ENCODE measurements around the gene BMP7. TPM values are rescaled to one million over a fixed set of nuclear protein-coding genes. Genes with fewer than 3 reads are reported as not detected.

Gene BMP7
- polyA plus RNA-seq, 1 experiment, result not detected

GRCh38 chr20:57224641-57225138, 41.8 kb downstream of the BMP7 start:
- DNase-seq (ENCODE audit: low read depth), result no peak
- ChIA-PET CTCF (interaction anchor here (1.0 to 2.0 kb wide), 4 partner anchors 15 to 122 kb away, joined by 3 to 4 read pairs (median 3); no protein-coding TSS in a partner anchor), POLR2A (no interaction called here)
- H3K36me3 ChIP-seq (ENCODE audit: control insufficient read depth, insufficient read depth, low read length), result no peaks in the 10 kb centered on the region
- no peak overlapping the region for H3K4me3 ChIP-seq (ENCODE audit: low read depth, low read length)
- TF ChIP-seq, protein P1, sequence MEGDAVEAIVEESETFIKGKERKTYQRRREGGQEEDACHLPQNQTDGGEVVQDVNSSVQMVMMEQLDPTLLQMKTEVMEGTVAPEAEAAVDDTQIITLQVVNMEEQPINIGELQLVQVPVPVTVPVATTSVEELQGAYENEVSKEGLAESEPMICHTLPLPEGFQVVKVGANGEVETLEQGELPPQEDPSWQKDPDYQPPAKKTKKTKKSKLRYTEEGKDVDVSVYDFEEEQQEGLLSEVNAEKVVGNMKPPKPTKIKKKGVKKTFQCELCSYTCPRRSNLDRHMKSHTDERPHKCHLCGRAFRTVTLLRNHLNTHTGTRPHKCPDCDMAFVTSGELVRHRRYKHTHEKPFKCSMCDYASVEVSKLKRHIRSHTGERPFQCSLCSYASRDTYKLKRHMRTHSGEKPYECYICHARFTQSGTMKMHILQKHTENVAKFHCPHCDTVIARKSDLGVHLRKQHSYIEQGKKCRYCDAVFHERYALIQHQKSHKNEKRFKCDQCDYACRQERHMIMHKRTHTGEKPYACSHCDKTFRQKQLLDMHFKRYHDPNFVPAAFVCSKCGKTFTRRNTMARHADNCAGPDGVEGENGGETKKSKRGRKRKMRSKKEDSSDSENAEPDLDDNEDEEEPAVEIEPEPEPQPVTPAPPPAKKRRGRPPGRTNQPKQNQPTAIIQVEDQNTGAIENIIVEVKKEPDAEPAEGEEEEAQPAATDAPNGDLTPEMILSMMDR (IDR thresholded peaks at IDR 0.05; ENCODE audit: insufficient read depth, low read depth, low read length), result no peak
- H3K27me3 ChIP-seq (ENCODE audit: control insufficient read depth, insufficient read depth, low read length), result peaks cover 2% of the 10 kb centered on the region

- TF ChIP-seq, protein P1 (IDR thresholded peaks at IDR 0.05; ENCODE audit: insufficient read depth, low read depth, low read length), result 0 out of 2 replicates have a peak, but pooled peaks have one; percentile 21
- H3K4me3 ChIP-seq (ENCODE audit: low read depth, low read length), result no peak overlapping the region
- CTCF ChIA-PET, result interaction anchor here (0.6 to 2.0 kb wide), 5 partner anchors 15 to 1158 kb away, joined by 3 to 4 read pairs (median 3); no protein-coding TSS in a partner anchor
- no peak for DNase-seq (ENCODE audit: low read depth)
- POLR2A ChIA-PET, result no interaction called here
- H3K36me3 ChIP-seq (ENCODE audit: control insufficient read depth, insufficient read depth, low read length), result no peaks in the 10 kb centered on the region
- H3K27me3 ChIP-seq (ENCODE audit: control insufficient read depth, insufficient read depth, low read length), result peaks cover 2% of the 10 kb centered on the region
These were observed 42.6 kb downstream of the BMP7 start for GRCh38 chr20:57223648-57224489.

DNA sequence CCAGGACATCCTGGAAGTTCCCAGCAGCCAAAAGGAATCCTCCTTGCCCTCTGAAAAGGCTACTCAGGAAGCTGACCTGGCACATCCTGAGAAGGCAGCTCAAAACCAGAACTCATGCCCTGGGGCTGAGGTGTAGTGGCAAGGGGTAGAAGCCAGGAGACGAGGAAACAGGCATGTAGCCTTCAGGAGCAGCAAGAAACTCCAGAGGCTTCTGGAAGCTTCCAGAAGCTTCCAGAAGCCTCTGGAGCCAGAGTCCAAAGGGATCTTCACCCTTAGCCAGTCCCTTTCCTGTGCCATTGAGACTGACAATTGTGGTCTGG, 43.9 kb downstream of the BMP7 start:
- H3K36me3 ChIP-seq (ENCODE audit: control insufficient read depth, insufficient read depth, low read length), result no peaks in the 10 kb centered on the region
- TF ChIP-seq, protein P1 (IDR thresholded peaks at IDR 0.05; ENCODE audit: insufficient read depth, low read depth, low read length), result no peak
- CTCF ChIA-PET, result no interaction called here
- H3K4me3 ChIP-seq (ENCODE audit: low read depth, low read length), result no peak overlapping the region
- no peak for DNase-seq (ENCODE audit: low read depth)
- H3K27me3 ChIP-seq (ENCODE audit: control insufficient read depth, insufficient read depth, low read length), result no peaks in the 10 kb centered on the region; the same call in none of the 2 replicates
- POLR2A ChIA-PET, result no interaction called here

- Histone ChIP-seq H3K36me3 (ENCODE audit: control insufficient read depth, insufficient read depth, low read length) (no peaks in the 10 kb centered on the region), H3K27me3 (ENCODE audit: control insufficient read depth, insufficient read depth, low read length) (no peaks in the 10 kb centered on the region; the same call in none of the 2 replicates), H3K4me3 (ENCODE audit: low read depth, low read length) (no peak overlapping the region)
- TF ChIP-seq, protein P1 (IDR thresholded peaks at IDR 0.05; ENCODE audit: insufficient read depth, low read depth, low read length), result no peak
- ChIA-PET POLR2A (no interaction called here), CTCF (no interaction called here)
- DNase-seq (ENCODE audit: low read depth), result no peak
These were observed 44.4 kb downstream of the BMP7 start for GRCh38 chr20:57221916-57222630.
